Lung (tissue), 12 donors: ENCODE results near the gene PRDM1. TPM values are rescaled to one million over a fixed set of nuclear protein-coding genes. Genes with fewer than 3 reads are reported as not detected.

Source experiments
- ATAC-seq: fragments of 200-7000 bp; cut with Tn5 transposase; one replicate; pipeline ENCODE4 v1.9.1; 2020; ENCODE audit warnings: moderate number of reproducible peaks; ENCODE audit not compliant: insufficient read depth, low FRiP score
- DNase-seq, 3 donors: peaks; one replicate each; pipeline ENCODE4 v3.0.0-alpha.2; 2013 to 2017
- H3K27ac ChIP-seq, 2 donors: one replicate each; pipeline ENCODE4 v1.5.1; 2013; ENCODE audit warnings: mild to moderate bottlenecking in 2 of 2, moderate library complexity in 2 of 2, control low read depth in 1 of 2, inconsistent platforms in 1 of 2, low read depth in 1 of 2, low read length in 1 of 2
- H3K27me3 ChIP-seq, 3 donors: one replicate each; pipeline ENCODE4 v1.5.1; 2013; ENCODE audit warnings: low read length in 2 of 3; ENCODE audit not compliant: control insufficient read depth in 3 of 3, insufficient read depth in 3 of 3
- H3K36me3 ChIP-seq, 4 donors: one replicate each; pipeline ENCODE4 v1.5.1; 2013; ENCODE audit warnings: low read length in 4 of 4, mild to moderate bottlenecking in 1 of 4, moderate library complexity in 1 of 4; ENCODE audit not compliant: control insufficient read depth in 4 of 4, insufficient read depth in 4 of 4
- H3K4me1 ChIP-seq, 5 donors: one replicate each; pipeline ENCODE4 v1.5.1; 2013; ENCODE audit warnings: low read length in 5 of 5, mild to moderate bottlenecking in 2 of 5, moderate library complexity in 1 of 5; ENCODE audit not compliant: control insufficient read depth in 5 of 5, insufficient read depth in 5 of 5
- H3K4me3 ChIP-seq: one replicate; pipeline ENCODE4 v1.5.1; 2013; ENCODE audit warnings: mild to moderate bottlenecking, control low read depth, moderate library complexity
- H3K9ac ChIP-seq, 2 donors: one replicate each; pipeline ENCODE4 v1.5.1; 2013; ENCODE audit warnings: low read length in 2 of 2, control low read depth in 1 of 2; ENCODE audit not compliant: insufficient read depth in 1 of 2
- H3K9me3 ChIP-seq, 4 donors: one replicate each; pipeline ENCODE4 v1.5.1; 2013; ENCODE audit warnings: low read length in 3 of 4, mild to moderate bottlenecking in 1 of 4, moderate library complexity in 1 of 4; ENCODE audit not compliant: control insufficient read depth in 4 of 4, insufficient read depth in 3 of 4
- CTCF ChIP-seq: IDR thresholded peaks from 2 replicates; pipeline ENCODE4 v1.5.1; 2012; ENCODE audit warnings: mild to moderate bottlenecking; ENCODE audit errors: control extremely low read depth, extremely low read depth
- WGBS, 2 donors: extraction: QIAGEN DNeasy Blood & Tissue Kit; methylation state at CpG; one replicate each; pipeline ENCODE4 v1.1.7; 2013; 5-methylcytosine and 5-hydroxymethylcytosine counted together
- polyA plus RNA-seq, 2 donors: library from polyadenylated mRNA; stranded (reverse); fragments of 200-250 nt; gene quantifications; one replicate each; pipeline ENCODE4 v1.2.1, GENCODE V29; 2013
- total RNA-seq, 2 donors: library from RNA; depleted of rRNA in 1 of 2; stranded (reverse); fragments of >200 nt in 1 of 2; gene quantifications; one replicate each; pipeline ENCODE4 v1.2.1, GENCODE V29; 2014 to 2021
- donor health status: control.
- donor health status: control.
- donor health status: Bipolar disorder and iron deficiency.
- donor health status: healthy.
- donor health status: DM: yes; HTN: yes; CAD: no.

The PRDM1 gene
- total and polyA plus RNA-seq, 4 donors, result 2.3 to 12.4 (median 8.8) TPM

DNA sequence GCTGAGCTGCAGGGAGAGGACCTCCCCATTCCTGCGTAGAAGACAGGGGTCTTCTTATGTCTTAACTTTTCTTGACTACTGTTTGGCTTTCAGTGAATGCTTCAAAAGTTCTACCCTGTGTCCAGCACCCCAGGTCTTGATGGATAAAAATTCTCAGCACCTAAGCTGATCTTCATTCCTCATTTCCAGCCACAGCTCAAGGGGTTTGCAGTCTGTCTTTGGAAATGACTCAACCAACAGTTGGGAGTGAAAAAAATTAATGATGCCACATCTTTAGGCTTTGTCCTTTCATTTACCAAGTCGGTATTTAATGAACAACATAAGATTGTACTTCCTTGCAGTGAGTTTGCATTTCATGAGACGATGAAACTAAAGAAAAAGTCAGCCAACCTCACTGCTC lies 40.3 kb downstream of the PRDM1 start:
- no peak overlapping the region for H3K4me3 ChIP-seq
- H3K4me1 ChIP-seq, result peaks cover 0 to 1% (median 0%) of the 10 kb centered on the region in 5 donors
- no peaks in the 10 kb centered on the region for H3K9me3 ChIP-seq
- H3K9ac ChIP-seq, result no peak overlapping the region
- no peaks in the 10 kb centered on the region for H3K27me3 ChIP-seq
- no peak for DNase-seq
- TF ChIP-seq CTCF, result no peak
- H3K36me3 ChIP-seq, result no peaks in the 10 kb centered on the region
- H3K27ac ChIP-seq, result no peak overlapping the region
- ATAC-seq, result no peak
- 77 to 81% methylated on average over 3 of the region's 3 CpGs for WGBS, 2 donors

DNA sequence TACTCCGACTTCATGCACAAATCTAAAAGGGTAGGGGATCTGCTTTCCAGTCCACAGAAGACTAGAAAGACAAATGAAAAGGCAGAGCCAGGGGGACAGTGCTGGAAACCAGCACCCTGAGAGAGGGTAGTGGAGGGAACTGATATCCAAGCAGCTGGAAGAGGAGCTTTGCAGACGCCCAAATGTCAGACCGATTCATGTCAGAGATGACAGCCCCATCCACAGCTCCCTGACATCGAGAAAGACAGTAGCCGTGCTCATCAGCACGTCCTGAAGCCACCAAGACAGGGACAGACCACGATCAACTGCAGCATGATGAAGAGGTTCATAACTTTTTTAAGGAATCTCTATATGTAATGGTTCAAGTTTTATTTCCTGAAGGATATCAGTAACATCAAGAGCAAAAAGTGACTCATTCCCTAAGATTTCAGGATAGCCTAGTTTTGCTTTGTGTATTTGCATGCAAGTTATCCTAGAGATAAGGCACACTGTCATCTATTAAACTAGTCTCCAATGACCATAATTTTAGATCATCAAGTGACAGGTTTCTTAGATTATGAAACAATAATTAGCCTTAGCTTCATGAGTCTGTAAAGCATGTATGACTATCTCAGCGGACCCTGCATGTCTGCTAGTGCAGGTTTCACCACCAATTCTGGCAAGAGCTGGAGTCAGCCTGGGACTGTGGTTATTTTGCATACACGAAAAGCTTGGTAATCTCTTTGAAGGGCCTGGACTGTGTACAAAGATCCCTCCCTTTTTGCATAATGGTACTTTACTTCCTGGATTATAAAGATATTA lies 43.0 kb downstream of the PRDM1 start:
- Histone ChIP-seq H3K36me3 (no peaks in the 10 kb centered on the region), H3K9me3 (no peaks in the 10 kb centered on the region), H3K4me3 (no peak overlapping the region), H3K27ac (no peak overlapping the region), H3K27me3 (no peaks in the 10 kb centered on the region), H3K9ac (no peak overlapping the region), H3K4me1 (peaks cover 0 to 1% (median 0%) of the 10 kb centered on the region in 5 donors)
- DNase-seq, result no peak
- TF ChIP-seq CTCF, result no peak
- ATAC-seq, result no peak
- 84 to 86% methylated on average over 9 of the region's 9 CpGs for WGBS, 2 donors

GRCh38 chr6:106132153-106132698 lies 46.1 kb downstream of the PRDM1 start:
- H3K27ac ChIP-seq, result no peak overlapping the region
- WGBS, 2 donors, result 91 to 93% methylated on average over 10 of the region's 10 CpGs

More at GRCh38 chr6:106132153-106132698, 46.1 kb downstream of the PRDM1 start:
- Histone ChIP-seq H3K9me3 (no peaks in the 10 kb centered on the region), H3K4me3 (no peak overlapping the region), H3K27me3 (no peaks in the 10 kb centered on the region), H3K9ac (no peak overlapping the region), H3K4me1 (no peaks in the 10 kb centered on the region), H3K36me3 (no peaks in the 10 kb centered on the region)
- TF ChIP-seq CTCF, result no peak
- ATAC-seq, result no peak
- DNase-seq, result no peak
